Activated CD4-positive, alpha-beta T cell treated with anti-CD3 and anti-CD28 coated beads, Interleukin-2, Interleukin-6, amounts not matched to agents 100 ng/mL and 50 ng/mL, durations not matched to agents 16 hours and 8 hours (primary cell): ENCODE results near the gene DHCR7.

Experiments used
- DNase-seq: peaks from one replicate; pipeline ENCODE4 v3.0.0-alpha.2; 2020

DHCR7 gene

DNA sequence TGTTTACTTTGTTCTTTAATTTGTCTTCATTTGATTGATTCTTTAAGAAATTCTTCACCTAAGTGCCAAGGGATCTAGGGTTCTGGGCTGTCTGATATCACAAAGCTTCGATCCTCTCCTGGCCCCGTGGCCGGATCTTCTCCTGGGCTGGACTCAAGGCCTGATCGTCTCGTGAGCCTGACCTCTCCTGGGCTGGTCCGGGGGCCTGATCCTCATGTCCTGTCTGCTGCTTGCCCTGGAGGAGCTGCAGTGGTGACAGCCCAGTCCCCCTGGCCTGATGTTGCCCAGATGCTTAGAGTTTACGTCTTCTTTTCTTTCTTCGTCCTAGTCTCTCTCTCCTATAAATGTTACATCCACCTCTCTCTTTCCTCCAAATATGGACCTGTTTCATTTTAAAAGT is 8.1 kb upstream of the DHCR7 start:
- no peak for DNase-seq

DNA sequence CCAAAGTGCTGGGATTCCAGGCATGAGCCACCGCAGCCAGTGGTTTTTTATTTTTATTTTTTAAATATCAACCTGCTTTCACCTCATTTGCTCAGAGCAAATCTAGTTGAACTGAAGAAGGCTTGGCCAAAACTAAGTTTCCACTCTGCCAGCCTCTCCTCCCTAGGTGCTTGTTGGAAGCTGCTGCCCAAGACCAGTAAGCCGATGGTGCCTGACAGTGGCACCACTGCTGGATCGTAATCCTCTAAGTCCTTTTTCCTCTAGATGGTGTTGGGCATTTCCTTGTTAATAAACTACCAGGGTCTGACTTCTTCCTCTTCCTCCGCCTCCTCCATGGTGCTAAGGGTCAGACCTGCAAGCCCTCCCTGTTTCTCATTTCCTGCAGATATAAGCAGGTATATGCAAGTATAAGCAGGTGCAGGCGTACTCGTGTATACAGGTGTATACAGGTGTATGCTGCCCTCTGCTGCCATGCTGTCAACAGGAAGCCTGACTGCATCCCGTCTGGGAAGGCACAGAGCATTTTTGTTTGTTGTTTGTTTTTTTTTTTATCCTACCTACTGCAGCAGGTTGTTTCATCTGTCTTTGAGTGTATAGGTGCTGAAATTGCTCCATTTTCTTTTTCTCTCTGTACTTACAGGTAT is 6.4 kb upstream of the DHCR7 start:
- no peak for DNase-seq

DNA sequence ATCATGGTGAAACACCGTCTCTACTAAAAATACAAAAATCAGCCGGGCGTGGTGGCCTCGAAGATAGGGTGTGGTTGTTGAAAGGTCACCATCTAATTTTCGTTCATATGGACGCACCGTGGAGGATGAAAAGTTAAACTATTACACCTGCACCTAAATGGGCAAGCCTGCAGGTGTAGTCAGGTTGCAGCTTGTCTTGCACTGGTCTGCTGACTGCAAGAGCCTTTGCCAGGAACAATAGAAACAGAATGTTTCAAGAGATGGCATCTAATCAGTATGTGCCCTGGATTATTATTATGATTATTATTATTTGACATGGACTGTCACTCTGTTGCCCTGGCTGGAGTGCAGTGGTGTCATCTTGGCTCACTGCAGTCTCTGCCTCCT is 5.7 kb upstream of the DHCR7 start:
- no peak for DNase-seq

DNA sequence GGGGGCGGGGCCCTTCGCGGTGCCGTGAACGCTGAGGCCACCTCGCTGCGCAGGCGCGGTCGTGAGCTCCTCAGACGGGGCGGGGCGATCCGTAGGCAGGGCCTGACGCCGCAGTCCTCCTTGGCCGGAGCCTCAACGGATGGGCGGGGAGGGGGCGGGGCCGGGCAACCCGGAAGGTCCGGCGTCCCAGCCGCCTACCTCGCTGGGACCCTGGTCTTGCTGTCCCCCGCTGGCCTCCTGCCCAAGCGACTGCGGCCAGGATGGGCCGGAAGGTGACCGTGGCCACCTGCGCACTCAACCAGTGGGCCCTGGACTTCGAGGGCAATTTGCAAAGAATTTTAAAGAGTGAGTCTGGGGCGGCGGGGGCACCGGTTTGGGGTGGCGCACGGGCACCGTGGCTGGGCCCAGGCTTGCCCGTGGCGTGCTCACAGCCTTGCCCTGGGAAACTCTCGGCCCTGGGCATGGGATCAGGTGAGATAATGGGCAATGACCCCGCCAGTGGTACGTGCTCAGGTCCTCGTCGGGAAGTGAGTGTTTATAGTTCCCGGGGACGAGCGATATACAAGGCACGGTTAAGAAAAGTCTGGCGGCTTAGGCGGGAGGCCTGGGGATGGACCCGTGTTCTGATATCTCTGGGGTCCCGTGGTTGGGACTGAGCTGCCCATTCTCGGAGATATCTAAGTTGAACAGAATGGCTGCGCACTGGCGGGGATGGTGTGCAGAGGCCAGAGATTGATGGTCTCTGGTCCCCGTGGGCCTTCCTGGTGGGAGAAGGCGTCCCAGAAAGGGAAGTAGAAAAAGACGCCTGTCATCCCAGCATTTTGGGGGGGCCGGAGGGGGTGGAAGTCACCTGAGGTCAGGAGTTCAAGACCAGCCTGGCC is 5.1 kb upstream of the DHCR7 start, which contains the start of gene NADSYN1:
TSS of gene NADSYN1 (plus strand) at position 167 of the 881 bp plus-strand sequence. CDS start at position 261, 94 bp downstream.
- DNase-seq: peak; percentile 97

DNA sequence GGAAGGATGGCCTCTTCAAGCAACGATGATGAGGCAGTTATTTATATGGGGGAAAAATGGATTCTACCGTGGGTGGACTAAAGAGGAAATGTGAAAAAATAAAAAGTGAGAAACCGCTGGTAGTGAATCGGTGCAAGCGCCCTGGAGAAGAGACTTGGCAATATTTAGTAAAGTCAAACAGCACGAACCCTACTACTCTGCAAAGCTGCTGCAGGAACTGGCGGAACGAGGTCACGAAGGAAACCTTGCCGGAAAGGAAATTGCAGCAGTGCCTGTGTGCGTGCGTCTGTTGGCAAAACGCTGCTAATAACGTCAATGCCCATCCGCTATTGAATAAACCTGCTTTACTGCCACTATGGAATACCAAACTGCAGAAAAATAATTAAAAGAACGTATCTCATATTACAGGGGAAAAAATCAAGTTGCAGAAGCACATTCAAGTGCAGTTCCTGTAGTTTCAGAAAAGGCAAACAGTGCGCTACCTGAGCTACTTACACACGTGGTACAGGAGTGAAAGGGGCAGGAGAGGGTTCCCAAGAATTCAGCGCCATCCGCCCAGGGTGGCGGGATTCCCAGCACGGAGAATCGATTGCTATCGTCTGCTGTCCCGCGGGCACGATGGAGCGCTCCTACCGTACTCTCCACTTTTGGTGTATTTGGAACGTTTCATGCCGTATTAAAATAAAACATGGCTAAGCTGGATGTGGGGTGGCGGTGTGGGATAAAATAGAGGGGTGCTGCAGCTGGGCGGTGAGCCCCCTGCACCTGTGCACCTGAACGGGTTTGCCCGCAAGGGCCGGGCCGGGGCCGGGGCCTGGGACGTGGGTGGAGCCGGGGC is 4.2 kb upstream of the DHCR7 start:
- DNase-seq: peak; percentile 76

DNA sequence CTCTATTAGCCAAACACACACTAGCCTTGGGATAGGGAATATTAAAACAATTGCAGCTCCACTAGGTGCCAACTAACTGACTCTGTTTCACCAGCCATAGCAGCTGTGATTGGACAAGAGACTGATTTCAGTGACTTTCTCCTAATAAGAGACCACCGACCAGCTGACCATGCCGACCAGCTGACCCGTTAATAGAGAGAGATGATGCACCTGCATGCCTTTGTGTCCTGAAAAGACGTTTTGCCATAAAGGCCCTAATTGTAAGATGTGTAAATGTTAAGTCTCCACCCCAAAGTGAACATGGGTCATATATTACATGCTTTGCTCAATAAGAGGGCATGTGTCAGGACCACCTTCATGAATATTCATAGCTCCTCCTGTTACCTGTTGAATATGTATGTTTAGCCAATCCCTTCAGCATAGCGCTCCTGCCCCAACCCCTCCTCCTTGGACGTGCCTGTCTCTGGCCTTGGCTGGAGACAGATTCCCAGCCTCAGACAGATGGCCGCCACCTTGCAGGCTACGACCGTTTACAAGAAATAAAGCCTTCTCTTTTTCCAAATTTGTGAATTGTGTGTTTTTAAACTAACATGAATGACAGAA is 3.5 kb upstream of the DHCR7 start:
- DNase-seq: peak; percentile 27

DNA sequence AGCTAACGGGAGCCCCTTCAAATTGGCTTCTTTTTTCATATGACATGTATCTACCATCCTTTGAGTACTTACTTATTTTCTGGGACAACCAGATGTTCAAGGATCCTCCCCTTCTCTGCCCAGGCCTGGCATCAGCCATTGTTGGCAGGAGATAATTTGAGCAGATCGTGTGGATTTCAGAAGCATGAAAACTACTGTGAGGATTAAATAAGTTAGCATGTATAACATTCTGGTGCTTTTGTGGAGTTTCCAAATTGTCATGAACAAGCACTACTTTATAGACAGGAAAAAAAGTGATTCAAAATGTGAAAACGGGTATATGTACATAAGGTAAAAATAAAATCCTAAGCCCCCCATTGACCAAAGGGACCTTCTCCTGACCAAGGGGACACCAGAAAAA is 2.7 kb upstream of the DHCR7 start:
- DNase-seq: no peak

DNA sequence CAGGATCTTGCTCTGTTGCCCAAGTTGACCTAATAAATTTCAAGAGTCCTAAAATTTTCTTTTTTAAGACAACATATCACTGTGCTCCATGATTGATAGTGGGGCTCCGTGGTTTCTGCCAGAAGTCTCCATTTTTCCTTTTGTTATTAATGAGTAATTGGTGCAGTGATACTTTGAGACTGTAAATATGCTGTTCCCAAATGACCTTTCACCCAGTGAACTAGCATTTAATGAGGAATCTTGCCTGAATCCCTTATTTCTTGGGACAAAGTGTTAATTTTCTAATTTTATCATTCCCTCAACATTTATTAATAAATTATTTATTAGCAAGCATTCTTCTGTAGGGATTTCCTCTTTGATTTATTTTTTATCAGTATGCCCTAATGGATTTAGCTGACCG is 2.3 kb upstream of the DHCR7 start:
- no peak for DNase-seq

DNA sequence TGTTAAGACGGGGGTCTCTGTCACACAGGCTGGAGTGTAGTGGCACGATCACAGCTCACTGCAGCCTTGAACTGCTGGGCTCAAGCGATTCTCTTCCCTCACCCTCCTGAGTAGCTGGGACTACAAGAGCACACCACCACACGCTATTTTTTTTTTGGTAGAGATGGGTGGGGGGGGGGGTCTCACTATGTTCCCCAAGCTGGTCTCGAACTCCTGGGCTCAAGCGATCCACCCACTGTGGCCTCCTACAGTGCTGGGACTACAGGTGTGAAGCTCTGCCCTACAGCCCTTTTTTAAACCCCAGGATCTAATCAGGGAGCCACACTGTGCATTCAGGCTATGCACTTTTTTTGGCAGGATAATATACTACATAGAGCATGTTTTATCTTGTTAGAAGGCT is 1.4 kb upstream of the DHCR7 start:
- DNase-seq: no peak

DNA sequence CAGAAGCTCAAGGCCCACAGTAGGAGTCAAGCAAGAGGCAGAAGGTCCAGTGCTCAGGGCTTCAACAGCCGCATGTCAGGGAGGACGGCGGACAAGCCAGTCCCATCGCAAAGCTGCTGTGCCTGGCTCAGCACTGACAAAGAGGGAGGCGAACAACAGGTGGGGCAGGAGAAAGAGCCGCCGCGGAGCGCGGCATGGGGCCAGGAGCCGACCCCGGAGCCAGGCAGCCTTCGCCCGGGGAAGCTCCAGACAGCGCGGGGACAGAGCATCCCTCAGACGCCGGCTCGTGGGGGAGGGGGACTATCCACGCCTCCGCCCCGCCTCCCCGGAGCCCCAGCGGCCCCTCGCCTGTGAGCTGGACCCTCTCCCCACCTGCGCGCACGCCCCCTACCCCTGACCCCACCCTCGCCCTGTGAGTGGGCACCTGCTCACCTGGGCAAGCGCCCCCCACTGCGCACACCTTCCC is 369 bp downstream of the DHCR7 start:
- DNase-seq: peak; percentile 27

DNA sequence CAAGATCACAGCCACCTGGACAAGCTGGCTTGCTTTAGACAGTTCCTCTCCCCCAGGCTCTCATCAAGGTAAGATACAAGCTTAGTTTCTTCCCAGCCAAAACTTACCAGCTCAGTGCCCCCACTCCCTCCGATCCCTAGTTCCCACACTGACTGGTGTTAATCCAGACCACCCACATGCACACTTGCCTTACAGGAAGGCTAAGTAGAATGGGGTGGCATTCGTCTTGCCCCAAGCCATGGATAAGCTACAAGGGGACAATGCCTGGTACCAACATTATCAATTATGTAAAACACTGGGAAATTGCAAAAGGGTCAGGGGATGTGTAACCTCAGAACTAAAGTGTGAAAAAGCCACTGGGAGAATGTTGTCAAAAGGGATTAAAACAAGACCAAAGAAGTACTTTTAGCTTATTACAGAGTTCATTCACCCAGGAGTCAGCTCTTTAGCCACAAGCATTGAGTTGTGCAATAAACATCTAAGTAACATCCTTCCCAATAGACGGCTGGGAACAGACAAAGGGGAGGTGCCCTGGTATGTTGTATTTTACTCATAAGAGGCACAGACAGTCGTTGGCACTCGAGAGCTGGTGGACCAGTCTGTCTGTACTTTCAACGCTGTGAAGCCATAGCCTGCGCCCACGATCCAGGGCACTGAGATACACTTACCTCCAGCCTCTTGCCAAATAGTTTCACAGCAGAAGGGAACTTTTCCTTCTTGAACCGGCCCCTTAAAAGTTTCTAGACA is 1.1 kb downstream of the DHCR7 start:
- DNase-seq: peak; percentile 26

DNA sequence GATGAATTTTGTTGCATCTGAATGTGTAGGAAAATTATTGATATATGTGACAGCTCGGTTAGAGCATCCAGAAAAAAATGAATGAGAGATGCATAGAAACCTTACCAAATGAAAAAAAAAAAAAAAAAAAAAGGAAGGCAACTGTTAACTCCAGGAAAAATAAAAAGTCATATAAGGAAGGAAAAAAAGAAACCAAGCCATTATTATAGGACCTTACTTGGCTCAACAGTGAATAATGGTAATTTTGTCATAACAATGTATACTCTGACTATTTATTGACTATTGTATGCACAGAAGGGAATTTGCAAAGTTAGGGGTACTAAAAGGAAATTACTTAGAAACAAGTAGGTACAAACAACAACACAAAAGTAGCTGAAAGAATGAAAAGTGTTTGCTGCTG is 2.0 kb downstream of the DHCR7 start:
- DNase-seq: no peak

DNA sequence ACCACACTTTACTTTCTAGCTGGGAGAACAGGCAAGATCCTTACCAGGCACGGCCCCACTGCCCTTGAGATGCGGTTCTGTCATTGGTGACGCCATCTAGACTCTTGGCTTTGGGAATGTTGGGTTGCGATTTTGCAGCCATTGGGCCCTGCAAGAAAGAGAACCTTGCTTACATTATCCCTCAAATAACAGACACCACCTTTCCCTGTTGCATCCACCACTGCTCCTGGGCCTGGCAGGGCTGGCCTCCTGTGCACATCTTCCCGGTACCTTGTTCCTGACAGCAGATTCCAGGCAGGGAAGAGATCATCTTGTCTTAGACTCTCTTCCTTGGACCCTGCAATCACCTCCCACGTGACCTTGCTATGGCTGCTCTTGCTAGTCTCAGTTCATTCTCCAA is 3.4 kb downstream of the DHCR7 start:
- DNase-seq: no peak

DNA sequence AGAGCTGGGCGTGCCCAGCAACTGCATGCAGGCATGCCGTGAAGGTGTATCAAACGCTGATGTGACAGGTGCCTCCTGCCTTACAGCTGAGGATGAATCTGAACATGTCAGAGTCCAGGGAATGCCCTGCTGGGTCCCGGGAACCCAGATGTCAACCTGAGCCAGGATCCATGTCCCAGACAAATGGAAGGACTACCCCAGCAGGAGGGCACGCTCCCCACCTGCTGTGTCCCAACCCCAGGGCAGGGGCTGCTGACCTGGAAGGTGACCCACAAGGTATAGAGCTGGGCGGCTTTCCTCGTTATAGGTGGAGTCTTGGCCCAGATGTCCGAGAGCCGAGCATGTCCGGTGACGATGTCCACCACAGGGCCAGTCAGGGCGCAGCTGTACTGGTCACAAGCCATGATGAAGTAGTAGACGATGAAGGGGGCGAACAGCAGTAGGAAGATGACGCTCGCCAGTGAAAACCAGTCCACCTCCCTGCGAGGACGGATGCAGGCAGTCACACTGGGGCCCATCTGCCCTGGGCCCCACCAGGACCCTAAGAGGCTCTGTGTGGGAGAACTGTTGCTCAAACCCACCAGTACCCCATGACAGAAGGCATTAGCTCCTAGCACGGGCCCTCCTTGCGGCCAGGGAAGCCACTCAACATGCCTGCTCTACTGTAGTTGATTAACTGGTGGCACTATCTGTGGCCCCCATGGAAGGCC is 4.3 kb downstream of the DHCR7 start:
- DNase-seq: no peak

DNA sequence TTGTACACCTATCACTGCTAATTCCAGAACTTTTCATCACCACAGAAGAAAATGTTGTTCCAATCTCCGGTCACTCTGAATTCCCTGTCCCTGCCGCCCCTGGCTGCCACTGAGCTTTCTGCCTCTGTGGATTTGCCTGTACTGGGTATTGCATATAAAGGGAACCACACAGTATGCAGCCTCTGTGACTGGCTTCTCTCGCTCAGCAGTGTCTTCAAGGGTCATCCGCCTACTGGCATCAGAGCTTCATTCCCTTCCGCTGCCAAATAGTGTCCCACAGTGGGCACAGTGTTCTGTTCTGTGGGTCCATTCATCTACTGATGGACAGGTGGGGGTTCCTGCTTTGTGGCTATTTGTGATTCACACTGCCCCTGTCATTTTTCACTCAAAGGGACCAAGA is 5.3 kb downstream of the DHCR7 start:
- no peak for DNase-seq

DNA sequence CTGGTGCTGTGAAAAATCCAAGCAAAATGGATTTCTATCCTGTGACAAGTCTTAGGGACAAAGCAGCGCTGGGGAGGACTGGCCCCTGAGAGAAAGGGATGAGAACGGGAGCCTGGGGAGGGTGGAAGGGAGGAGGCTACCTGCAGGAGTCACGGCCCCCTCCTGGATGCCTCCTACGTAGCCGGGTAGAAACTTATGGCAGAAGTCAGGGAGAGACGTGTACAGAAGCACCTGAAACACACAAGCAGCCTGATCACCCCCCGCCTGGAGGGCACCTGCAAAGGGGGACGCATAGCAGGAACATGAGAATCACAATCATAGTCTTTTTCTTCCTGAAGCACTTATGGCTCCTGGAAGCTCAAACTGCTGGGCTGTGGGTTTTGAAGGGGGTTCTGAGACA is 6.1 kb downstream of the DHCR7 start:
- DNase-seq: no peak

DNA sequence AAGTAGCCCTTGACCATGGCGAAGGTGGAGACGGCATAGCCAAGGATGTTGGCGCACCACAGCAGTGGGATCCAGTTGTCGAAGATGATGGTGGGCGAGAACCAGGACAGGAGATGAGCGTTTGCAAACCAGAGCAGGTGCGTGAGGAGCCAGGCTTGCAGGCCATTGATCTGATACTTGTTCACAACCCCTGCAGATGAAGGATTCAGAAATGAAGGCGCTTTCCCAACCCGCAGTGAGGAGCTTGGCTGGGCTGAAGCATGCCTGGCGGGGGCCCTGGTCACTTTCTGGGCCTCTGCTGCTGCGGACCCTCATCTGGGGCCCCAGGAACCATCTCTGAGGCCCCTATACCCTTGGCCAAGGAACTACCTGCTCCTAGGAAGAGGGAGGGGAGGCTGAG is 6.9 kb downstream of the DHCR7 start:
- no peak for DNase-seq

DNA sequence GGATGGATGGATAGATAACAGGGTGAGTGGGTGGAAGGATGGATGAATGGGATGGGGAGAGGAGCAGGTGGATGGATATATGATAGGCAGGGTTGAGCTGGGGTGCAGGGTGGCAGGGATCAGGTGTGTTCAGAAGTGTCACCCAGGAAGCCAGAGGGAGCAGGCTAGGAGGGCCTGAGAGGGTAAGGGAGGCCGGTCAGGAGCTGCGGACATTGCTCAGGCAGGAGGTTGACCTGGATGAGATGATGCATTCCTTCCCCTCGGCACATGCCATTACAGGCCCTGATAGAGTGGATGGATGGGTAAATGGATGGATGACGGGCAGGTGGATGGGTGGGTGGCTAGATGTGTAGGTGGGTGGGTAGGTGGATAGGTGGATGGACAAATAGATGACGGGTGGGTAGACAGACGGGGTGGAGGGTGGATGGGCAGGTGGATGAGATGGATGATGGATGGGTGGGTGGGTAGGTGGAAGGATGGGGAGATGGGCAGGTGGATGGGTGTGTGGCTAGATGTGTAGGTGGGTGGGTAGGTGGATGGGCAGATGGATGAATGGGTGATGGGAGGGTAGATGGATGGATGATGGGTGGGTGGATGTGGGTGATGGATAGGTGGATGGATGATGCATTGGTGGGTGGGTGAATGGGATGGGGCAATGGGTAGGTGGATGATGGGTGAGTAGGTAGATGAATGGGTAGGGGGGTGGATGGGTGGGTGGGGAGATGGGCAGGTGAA is 8.0 kb downstream of the DHCR7 start:
- DNase-seq: no peak

DNA sequence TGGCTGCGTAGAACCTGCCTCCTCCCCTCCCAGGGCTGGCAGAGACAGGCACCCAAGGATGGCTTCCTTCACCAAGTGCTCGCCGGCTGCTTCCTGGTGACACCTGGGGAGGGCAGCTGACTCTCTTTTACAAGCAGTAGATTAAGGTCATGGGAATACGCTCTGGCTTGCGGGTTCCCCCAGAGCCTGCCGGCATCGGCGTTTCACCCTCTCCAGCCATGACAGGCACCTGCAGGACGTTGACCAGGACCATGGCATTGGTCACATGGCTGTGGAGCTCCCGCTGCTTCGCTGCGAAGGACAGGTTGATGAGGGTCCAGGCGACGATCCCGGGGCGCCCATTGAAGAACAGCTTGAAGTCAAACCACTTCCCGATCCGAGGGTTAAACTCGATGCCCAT is 9.5 kb downstream of the DHCR7 start:
- no peak for DNase-seq

DNA sequence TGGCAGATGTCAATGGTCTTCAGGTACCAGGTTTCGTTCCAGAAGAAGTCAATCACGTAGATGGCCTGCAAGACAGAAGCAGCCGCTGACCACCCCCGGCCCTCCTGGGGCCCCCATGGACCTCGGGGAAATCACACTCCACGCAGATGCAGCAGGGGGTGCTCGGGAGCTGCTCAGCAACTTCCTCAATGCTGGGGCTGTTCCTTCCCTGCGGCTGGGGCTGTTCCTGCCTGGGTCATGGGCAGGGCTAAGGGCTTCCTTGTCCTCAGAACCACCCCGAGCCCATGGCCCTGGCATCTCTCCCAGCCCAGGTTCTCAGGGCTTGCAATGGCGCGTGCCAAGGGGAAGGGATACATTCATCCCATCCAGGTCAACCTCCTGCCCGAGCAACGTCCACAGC is 10.3 kb downstream of the DHCR7 start:
- no peak for DNase-seq

DNA sequence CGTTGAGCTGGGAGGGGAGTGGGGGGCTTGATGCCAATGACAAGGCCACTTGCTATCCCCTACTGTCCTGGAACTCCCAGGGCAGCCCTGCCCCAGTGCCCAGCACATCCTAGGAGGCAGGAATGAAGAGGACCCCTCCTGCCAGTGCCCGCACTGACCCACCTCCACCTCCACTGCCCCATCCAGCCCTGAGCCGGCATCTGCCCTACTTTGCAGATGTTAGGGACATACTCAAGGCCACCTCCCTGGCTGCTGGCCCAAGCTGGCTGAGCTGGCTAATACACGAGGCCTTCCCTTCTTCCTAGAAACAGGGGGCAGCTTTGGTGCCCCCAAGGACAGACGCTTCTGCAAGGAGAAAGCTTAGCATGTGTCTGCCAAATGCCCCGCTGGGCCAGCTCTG is 10.8 kb downstream of the DHCR7 start:
- no peak for DNase-seq
